GM19324 (cell line): ENCODE measurements around the gene DNAH8.

Experiments
- ATAC-seq: cut with Tn5 transposase; IDR thresholded peaks from one replicate; pipeline ENCODE4 v1.9.1; 2021; ENCODE audit warnings: mild to moderate bottlenecking, moderate library complexity; ENCODE audit not compliant: unreplicated experiment, low FRiP score

The DNAH8 gene

GRCh38 chr6:38944655-38945279 is 229.7 kb downstream of the DNAH8 start:
- ATAC-seq = no peak

DNA sequence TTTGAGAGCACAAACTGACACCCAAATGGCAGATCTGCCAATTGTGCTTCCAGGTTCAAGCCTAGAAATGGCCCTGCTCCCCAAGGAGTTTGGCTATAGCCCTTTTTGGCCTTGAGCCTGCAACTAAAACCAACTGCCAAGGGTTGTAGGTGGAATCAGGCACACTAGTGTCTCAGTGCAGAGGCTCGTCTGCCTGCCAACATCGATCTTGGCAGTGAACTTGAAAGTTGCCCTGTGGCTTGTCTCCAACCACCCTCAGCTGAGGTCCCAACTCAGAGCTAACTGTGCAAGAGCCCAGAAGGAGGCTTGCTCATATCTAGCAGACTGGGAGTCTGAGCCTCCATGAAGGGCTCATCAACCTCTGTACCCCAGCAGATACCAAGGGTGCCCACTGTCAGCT is 240.8 kb downstream of the DNAH8 start:
- ATAC-seq = no peak

DNA sequence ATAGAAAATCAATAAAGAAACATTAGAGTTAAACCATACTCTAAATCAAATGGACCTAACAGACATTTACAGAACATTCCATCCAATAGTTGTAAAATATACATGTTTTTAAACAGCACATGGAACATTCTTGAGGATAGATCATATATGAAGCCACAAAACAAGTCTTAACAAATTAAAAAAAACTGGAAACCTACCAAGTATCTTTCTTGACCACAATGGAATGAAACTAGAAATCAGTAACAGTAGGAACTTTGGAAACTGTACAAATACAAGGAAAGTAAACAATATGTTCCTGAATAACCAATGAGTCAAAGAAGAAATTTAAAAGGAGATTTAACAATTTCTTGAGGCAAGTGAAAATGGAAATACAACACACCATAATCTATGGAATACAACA is 242.3 kb downstream of the DNAH8 start:
- ATAC-seq = no peak

DNA sequence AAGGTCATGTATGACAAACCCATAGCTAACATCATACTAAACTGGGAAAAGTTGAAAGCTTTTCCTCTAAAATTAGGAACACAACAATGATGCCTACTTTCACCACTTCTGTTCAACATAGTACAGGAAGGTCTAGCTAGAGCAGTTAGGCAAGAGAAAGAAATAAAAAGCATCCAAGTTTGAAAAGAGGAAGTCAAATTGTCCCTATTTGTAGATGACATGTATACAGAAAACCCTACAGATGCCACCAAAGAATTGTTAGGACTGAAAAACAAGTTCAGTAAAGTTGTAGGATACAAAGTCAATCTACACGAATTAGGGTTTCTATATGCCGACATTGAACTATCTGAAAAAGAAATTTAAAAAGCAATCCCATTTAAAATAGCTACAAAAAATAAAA is 244.0 kb downstream of the DNAH8 start:
- no peak for ATAC-seq

GRCh38 chr6:38968702-38969149 is 253.6 kb downstream of the DNAH8 start:
- ATAC-seq = no peak

GRCh38 chr6:38973178-38974057 is 258.3 kb downstream of the DNAH8 start:
- no peak for ATAC-seq

GRCh38 chr6:38974389-38975151 is 259.5 kb downstream of the DNAH8 start:
- no peak for ATAC-seq

GRCh38 chr6:38975621-38976049 is 260.5 kb downstream of the DNAH8 start:
- ATAC-seq = no peak

DNA sequence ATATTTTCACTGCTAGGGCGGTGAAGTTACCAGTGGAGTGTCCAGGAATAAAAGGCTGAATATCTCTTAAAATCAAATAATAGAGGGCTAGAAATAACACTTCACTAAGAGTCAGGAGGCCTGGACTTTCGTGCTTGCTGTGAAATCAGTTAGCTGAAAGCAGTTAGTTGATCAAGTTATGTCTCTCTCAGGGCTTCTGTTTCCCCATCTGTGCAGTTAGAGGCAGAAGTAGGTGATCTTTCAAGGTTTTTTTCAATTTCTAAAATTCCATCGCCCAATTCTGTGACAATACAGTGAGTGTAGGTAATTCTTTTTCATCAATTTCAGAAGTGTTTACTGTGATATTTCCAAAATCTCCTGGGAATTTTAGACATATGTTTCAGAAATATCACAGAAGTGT is 260.9 kb downstream of the DNAH8 start:
- no peak for ATAC-seq

DNA sequence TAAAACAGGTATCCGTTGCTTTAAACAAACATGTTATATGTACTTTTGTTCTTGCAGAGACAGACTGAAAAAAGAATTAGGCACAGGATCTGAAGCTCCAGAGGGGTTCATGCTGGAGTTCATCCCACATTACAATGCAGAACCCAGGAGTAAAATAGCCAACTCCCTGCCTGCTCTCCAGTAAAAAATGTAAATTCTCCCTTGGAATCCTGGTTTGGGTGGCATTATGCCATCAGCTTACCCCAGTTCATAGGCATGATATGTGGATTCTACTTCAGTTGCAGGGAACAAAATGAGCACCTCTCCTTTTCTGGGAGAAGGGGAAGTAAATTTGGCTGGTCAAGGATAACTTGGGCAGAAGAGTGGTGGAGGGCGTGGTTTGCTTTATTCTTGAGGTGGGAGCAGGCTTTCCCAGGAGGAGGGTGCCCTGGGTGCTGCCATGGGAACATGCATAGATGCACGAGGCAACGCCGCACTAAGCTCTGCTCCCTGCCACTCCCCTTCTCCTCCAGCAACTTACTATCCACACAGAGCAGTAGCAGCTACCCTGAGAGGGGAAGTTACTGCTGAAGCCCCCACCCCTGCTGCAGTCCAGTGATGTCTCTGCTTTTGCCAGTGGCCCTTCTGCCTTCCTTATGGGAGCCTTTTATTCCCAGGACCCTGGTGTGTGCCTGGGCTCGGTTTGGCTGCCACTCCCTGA is 261.8 kb downstream of the DNAH8 start:
- ATAC-seq = no peak

GRCh38 chr6:38978139-38978704 is 263.1 kb downstream of the DNAH8 start:
- ATAC-seq = no peak

- no peak for ATAC-seq
These were observed 267.4 kb downstream of the DNAH8 start for GRCh38 chr6:38982470-38982869.

- no peak for ATAC-seq
These were observed 269.6 kb downstream of the DNAH8 start for GRCh38 chr6:38984723-38985122.

GRCh38 chr6:38985839-38986238 is 270.7 kb downstream of the DNAH8 start:
- no peak for ATAC-seq

GRCh38 chr6:38987503-38987902 is 272.4 kb downstream of the DNAH8 start:
- ATAC-seq = no peak

DNA sequence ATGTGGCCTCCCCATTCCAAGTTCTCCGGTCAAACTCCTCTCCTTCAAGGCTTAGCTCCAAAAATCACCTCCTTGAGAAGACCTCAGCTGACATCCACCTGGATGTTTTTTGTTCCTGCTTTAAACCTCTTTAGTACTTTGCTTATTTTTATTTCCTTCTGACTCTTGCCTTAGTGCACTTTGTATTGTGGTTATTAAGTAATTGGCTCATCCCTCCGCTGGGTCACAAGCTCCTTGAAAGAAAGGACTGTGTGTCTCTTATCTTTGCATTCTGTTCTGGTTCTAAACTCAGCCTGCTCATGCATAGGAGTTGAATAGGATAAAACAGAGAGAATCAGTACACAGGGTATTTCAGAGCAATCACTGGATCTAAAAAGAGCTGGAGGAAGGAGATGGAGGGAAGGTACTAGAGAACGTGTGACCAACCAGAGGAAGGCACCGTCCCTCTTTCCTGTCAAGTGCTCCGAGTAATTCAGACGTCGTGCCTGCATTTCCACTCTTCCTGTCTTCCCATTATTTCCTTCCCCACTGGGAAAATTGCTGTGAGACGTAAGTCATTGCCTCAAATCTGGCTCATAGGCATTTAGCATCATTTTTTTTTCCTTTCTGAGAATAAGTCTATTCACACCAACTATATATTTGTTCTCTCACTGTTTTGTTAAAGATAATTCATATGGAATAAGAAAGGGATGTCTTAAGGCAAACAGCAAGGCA is 273.8 kb downstream of the DNAH8 start:
- ATAC-seq = no peak

GRCh38 chr6:38990475-38990874 is 275.4 kb downstream of the DNAH8 start:
- no peak for ATAC-seq

GRCh38 chr6:38996676-38997075 is 281.6 kb downstream of the DNAH8 start:
- ATAC-seq = no peak

DNA sequence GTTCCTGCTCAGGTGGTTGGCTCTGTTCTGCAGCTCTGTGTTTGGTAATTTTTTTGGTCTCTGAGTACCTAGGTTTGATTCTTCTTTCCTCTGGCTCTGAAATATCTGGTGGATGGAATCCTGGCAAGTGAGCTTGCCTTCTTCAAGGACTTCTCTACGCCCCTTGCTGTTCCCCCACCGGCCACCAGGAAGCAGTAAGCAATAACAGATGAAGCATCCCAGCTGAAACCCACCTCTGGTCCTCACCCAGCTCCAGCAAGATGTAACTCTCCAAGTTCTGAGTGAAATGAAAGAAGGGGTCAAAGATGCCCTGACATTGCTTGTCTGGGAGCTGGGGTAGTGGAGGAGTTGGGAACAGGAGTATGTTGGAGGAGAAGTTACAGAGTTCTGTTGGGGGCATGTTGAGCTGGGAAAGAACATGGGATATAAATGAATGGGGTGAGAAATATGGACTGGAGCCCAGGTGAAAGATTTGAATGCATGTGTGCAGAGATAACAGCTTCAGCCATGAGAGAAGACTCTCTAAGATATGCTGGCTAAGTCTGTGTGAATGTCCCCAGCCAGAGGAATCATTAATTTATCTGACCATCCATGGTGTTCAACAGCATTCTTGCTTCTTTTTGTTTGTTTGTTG is 282.1 kb downstream of the DNAH8 start:
- ATAC-seq = no peak
